NCI-H69 (cell line): ENCODE results near the gene TBCB.
"Not testable (repeated sequence)": the region's sequence is repeated elsewhere in the genome, so short reads cannot be mapped to it uniquely, and the experiment has no call there.

Experiments used
- DNase-seq: peaks from one replicate; lab custom pipeline; 2025; lab: John Stamatoyannopoulos, UW

Gene TBCB, protein sequence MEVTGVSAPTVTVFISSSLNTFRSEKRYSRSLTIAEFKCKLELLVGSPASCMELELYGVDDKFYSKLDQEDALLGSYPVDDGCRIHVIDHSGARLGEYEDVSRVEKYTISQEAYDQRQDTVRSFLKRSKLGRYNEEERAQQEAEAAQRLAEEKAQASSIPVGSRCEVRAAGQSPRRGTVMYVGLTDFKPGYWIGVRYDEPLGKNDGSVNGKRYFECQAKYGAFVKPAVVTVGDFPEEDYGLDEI

DNA sequence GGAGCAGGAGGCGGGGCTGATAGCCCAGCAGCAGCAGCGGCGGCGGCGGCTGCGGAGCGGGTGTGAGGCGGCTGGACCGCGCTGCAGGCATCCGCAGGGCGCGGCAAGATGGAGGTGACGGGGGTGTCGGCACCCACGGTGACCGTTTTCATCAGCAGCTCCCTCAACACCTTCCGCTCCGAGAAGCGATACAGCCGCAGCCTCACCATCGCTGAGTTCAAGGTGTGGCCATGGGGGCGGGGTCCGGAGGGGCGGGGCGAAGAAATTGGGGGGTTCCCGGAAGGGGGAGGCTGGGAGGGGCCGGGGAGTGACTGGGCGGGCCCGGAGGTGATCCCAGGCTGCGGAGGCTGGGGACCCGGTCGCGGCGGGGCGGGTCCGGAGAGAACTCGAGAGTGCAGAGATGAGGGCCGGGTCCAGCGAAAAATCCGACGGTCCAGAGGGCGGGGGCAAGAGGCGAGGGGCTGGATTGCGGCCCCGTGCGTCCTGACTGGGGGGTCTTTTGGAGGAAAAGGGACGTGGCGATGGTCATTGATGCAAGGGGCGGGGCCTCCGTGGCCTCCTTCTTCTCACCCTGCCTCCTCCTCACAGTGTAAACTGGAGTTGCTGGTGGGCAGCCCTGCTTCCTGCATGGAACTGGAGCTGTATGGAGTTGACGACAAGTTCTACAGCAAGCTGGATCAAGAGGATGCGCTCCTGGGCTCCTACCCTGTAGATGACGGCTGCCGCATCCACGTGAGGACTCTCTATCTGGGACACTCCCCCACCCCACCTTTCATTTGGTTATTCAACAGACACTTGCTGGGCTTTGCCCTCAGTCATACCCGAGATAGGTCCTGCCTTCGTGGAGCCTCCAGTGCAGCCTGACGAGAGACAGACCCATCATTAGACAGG is at the start of gene TBCB:
TBCB (plus strand) TSS at position 16 of the 891 bp plus-strand sequence; CDS start at position 109, 93 bp downstream.
- DNase-seq, result peak; percentile 71

- no peak for DNase-seq
Measured at GRCh38 chr19:36067681-36068080, 47.6 kb upstream of the TBCB start.

- DNase-seq, result not testable (repeated sequence)
Measured at GRCh38 chr19:36068810-36069499, 46.3 kb upstream of the TBCB start.

DNA sequence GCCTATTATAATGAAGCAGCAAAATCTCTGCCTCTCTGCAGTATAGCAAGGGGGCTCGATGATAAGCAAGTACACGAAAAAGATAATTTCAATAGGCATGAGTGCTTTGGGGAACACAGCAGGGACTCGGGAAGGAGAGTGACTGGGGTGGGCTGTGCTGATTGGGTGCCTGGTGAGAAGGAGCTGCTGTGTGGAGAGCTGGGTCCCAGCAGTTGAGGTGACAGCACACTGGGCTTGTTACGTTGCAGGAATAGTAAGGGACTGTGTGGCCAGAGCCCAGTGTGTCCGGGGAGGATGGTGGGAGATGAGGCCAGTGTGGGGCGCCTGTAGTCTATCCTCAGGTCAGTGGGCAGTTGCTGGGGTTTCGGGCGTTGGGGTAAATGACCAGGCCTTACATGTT is 43.2 kb upstream of the TBCB start:
- DNase-seq, result no peak

- DNase-seq, result no peak
Measured at GRCh38 chr19:36073121-36073876, 42.0 kb upstream of the TBCB start.

- DNase-seq, result no peak
Measured at GRCh38 chr19:36079389-36079945, 35.8 kb upstream of the TBCB start.

GRCh38 chr19:36081385-36081784 is 33.9 kb upstream of the TBCB start:
- no peak for DNase-seq

- no peak for DNase-seq
Measured at GRCh38 chr19:36081894-36082293, 33.4 kb upstream of the TBCB start.

GRCh38 chr19:36082916-36083315 is 32.4 kb upstream of the TBCB start:
- DNase-seq, result no peak

GRCh38 chr19:36084231-36085009 is 30.8 kb upstream of the TBCB start:
- no peak for DNase-seq

- DNase-seq, result no peak
Measured at GRCh38 chr19:36086326-36086725, 28.9 kb upstream of the TBCB start.

GRCh38 chr19:36089847-36090246 is 25.4 kb upstream of the TBCB start:
- no peak for DNase-seq

DNA sequence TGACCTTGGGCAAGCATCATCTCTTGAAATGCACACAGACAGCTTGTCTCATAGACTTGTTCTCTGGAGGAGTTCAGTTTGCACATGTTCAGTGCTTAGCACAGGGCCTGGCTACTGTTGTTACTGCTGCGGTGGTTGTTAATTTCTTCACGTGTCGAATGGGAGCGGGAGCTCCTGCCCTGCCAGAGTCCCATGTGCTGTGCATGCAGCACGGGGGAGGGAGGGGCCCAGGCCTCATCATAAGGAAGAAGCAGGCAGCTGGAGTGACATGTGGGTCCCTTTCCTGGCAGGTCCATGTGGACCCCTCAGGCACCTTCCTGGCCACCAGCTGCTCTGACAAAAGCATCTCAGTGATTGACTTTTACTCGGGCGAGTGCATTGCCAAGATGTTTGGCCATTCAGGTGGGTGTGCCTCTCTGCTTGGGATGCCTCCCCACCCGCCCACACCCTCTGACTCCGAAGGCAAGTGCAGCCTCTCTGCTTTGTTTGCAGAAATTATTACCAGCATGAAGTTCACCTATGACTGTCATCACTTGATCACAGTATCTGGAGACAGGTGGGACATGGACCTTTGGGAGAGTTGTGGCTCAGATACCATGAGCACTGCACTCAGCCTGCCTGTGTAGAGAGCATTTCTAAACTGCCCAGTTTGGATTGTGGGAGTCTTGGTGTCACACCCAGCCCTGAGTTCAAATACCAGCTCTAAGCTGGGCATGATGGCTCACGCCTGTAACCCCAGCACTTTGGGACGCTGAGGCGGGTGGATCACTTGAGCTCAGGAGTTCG is 24.2 kb upstream of the TBCB start:
- no peak for DNase-seq

DNA sequence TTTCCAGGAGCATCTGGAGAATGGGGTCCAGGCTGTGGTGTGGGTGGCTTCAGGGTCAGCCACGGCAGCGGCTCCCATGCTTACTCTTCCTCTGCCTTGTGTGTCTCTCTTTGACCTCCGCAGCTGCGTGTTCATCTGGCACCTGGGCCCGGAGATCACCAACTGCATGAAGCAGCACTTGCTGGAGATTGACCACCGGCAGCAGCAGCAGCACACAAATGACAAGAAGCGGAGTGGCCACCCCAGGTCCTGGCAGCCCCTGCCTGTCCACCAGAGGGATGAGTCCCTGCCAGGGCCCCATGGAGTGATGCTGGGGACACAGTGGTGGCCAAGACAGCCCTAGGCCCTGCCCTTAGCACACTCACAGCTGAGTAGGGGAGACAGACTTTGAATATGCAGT is 22.7 kb upstream of the TBCB start:
- DNase-seq, result no peak

DNA sequence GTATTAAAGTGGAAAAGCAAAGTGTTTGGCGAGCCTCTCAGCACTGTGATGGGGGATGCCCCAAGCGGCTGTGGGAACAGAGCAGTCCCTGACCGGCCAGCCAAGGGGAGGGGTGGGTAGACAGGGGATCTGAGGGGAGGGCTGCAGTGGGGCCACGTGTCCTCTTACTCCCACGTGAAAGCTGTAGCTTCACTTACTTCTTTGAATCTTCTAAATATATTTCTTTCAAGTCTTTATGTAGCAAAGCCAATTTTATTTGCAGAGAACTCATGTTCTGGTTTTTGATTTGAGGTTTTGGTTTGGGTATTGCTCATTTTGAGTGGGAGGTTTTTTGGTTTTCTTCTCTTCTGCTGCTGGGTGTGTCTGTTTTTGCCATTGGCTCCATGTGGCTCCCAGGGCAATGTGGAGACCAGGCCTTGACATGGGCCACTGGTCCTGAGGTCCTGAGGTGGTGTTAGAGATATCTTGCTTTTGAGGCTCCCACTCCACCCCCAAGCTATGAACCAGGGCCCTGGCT is 22.1 kb upstream of the TBCB start:
- no peak for DNase-seq

GRCh38 chr19:36093687-36094086 is 21.6 kb upstream of the TBCB start:
- DNase-seq, result no peak

DNA sequence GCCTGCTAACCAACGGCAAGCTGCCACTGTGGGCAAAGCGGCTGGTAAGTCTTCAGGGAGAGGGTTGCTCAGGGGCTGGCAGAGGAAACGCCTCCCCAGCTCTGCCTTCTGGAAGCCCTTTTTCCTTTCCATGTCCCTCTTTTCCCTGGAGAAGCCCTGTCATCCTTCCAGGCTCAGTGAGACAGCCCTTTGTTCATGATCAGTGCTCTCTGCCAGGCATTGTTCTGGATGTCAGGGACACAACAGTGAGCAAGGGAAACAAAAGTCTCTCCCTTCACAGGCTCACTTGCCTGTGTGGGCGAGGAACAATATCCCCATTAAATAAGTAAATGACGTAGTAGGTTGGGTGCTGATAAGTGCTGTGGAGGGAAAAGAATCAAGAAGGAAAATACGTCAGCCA is 18.2 kb upstream of the TBCB start:
- no peak for DNase-seq

- DNase-seq, result no peak
Measured at GRCh38 chr19:36099166-36099785, 16.0 kb upstream of the TBCB start.

DNA sequence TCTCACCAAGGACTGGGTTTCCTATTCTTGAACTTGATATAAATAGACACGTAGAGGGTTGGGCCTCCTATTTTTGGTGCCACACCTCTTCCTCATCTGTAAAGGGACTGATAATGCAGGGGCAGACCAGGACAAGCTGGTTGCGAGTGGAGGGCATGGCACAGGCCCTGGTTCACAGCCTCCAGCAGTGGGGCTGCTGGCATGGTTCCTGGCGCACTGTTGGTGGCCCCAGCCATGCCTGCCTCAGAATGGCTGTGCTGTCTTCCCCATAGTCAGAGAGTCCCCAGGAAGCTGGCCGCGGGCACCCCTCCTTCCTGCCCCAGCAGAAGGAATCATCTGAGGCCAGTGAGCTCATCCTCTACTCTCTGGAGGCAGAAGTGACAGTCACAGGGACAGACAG is 14.8 kb upstream of the TBCB start:
- DNase-seq, result no peak
